IMR-90 (cell line): Measurements from ENCODE around the gene TASP1. TPM values are rescaled to one million over a fixed set of nuclear protein-coding genes. Genes with fewer than 3 reads are reported as not detected.

Source experiments
- ATAC-seq: fragments of 200-7000 bp; cut with Tn5 transposase; 2 replicates; pipeline ENCODE4 v1.9.1; 2020; ENCODE audit warnings: low read depth, mild to moderate bottlenecking, moderate library complexity
- BruUV-seq: library from RNA; stranded (reverse); fragments of 400-500 nt; replicated peaks from 2 replicates; lab custom pipeline; 2021; lab: Mats Ljungman, UMichigan
- CTCF ChIA-PET: fragments of 300-600 bp; formaldehyde crosslinking; extraction: SDS; loops from one replicate; lab custom pipeline; 2021; ENCODE audit warnings: antibody characterized with exemption; lab: Yijun Ruan, JAX
- POLR2A ChIA-PET: fragments of 300-600 bp; sonication (Branson Sonifier 250); formaldehyde crosslinking; loops from one replicate; lab custom pipeline; 2022; ENCODE audit warnings: antibody characterized with exemption; ENCODE audit not compliant: unreplicated experiment; lab: Charles Lee
- DNase-seq: peaks from one replicate; pipeline ENCODE4 v3.0.0; 2013
- H2AFZ ChIP-seq: replicated peaks from 2 replicates; pipeline ENCODE3; 2013; ENCODE audit warnings: low read length, mild to moderate bottlenecking; ENCODE audit not compliant: poor library complexity
- H2AK5ac ChIP-seq: 2 replicates; pipeline ENCODE4 v1.6.1; 2013; ENCODE audit warnings: low read depth, low read length, inconsistent platforms
- H2AK9ac ChIP-seq: replicated peaks from 2 replicates; pipeline ENCODE3; 2013; ENCODE audit warnings: mild to moderate bottlenecking, low read depth, low read length, moderate library complexity; ENCODE audit not compliant: poor library complexity
- H2BK120ac ChIP-seq: 2 replicates; pipeline ENCODE4 v1.6.1; 2013; ENCODE audit warnings: low read depth, low read length, inconsistent platforms
- H2BK15ac ChIP-seq: 3 replicates; pipeline ENCODE4 v1.6.1; 2013; ENCODE audit warnings: low read depth, low read length, inconsistent platforms
- H2BK20ac ChIP-seq: 2 replicates; pipeline ENCODE4 v1.6.1; 2013; ENCODE audit warnings: low read depth, mild to moderate bottlenecking, inconsistent platforms, low read length, moderate library complexity
- H2BK5ac ChIP-seq: 2 replicates; pipeline ENCODE4 v1.6.1; 2013; ENCODE audit warnings: mild to moderate bottlenecking, low read depth, low read length, inconsistent platforms; ENCODE audit not compliant: poor library complexity, severe bottlenecking
- H3K14ac ChIP-seq: replicated peaks from 2 replicates; pipeline ENCODE4 v1.6.1; 2013; ENCODE audit warnings: low read depth, low read length, inconsistent platforms
- H3K18ac ChIP-seq: 2 replicates; pipeline ENCODE4 v1.6.1; 2013; ENCODE audit warnings: low read depth, low read length, control low read depth
- H3K23ac ChIP-seq: 2 replicates; pipeline ENCODE4 v1.6.1; 2013; ENCODE audit warnings: low read depth, low read length, inconsistent platforms
- H3K27ac ChIP-seq: 2 replicates; pipeline ENCODE4 v1.5.1; 2013; ENCODE audit warnings: mild to moderate bottlenecking, control low read depth, low read length; ENCODE audit not compliant: insufficient read depth
- H3K27me3 ChIP-seq: 2 replicates; pipeline ENCODE4 v1.6.1; 2013; ENCODE audit warnings: low read length; ENCODE audit not compliant: control insufficient read depth, insufficient read depth
- H3K36me3 ChIP-seq: 2 replicates; pipeline ENCODE4 v1.6.1; 2013; ENCODE audit warnings: low read length, mixed read lengths; ENCODE audit not compliant: control insufficient read depth, insufficient read depth
- H3K4ac ChIP-seq: 2 replicates; pipeline ENCODE4 v1.6.1; 2013; ENCODE audit warnings: low read depth, low read length, inconsistent platforms
- H3K4me1 ChIP-seq: 2 replicates; pipeline ENCODE4 v1.6.1; 2013; ENCODE audit warnings: low read length, mixed read lengths; ENCODE audit not compliant: control insufficient read depth, insufficient read depth
- H3K4me2 ChIP-seq: 2 replicates; pipeline ENCODE4 v1.6.1; 2013; ENCODE audit warnings: low read depth, mild to moderate bottlenecking, control low read depth, low read length, moderate library complexity
- H3K4me3 ChIP-seq: 2 replicates; pipeline ENCODE4 v1.5.1; 2013; ENCODE audit warnings: low read depth, mild to moderate bottlenecking, control low read depth, low read length, moderate library complexity; ENCODE audit not compliant: insufficient read depth
- H3K56ac ChIP-seq: 2 replicates; pipeline ENCODE4 v1.6.1; 2013; ENCODE audit warnings: low read length, inconsistent platforms; ENCODE audit not compliant: insufficient read depth; ENCODE audit errors: extremely low read depth
- H3K79me1 ChIP-seq, 2 experiments: 2 replicates each; pipeline ENCODE4 v1.6.1; 2013; ENCODE audit warnings: low read length in 2 of 2, inconsistent platforms in 1 of 2, low read depth in 1 of 2
- H3K9ac ChIP-seq: 2 replicates; pipeline ENCODE4 v1.6.1; 2013; ENCODE audit warnings: low read depth, low read length, control low read depth
- H3K9me1 ChIP-seq: 2 replicates; pipeline ENCODE4 v1.6.1; 2013; ENCODE audit warnings: low read length, inconsistent platforms; ENCODE audit not compliant: insufficient read depth
- H3K9me3 ChIP-seq: 2 replicates; pipeline ENCODE4 v1.6.1; 2013; ENCODE audit warnings: low read length; ENCODE audit not compliant: control insufficient read depth, insufficient read depth
- H4K20me1 ChIP-seq: 2 replicates; pipeline ENCODE4 v1.6.1; 2013; ENCODE audit warnings: low read length, inconsistent platforms; ENCODE audit not compliant: insufficient read depth
- H4K5ac ChIP-seq: 2 replicates; pipeline ENCODE4 v1.6.1; 2013; ENCODE audit warnings: mild to moderate bottlenecking, low read depth, low read length, control low read depth
- H4K8ac ChIP-seq, 2 experiments: 2 replicates each; pipeline ENCODE4 v1.6.1; 2013; ENCODE audit warnings: low read depth in 2 of 2, low read length in 2 of 2, control low read depth in 1 of 2, inconsistent platforms in 1 of 2
- H4K91ac ChIP-seq: 2 replicates; pipeline ENCODE4 v1.6.1; 2013; ENCODE audit warnings: low read depth, low read length, inconsistent platforms; ENCODE audit not compliant: insufficient read depth
- BHLHE40 ChIP-seq: fragments of 150-350 bp; IDR thresholded peaks from 2 replicates; pipeline ENCODE4 v1.6.1; 2016; ENCODE audit warnings: mild to moderate bottlenecking, low read depth, low read length
- CEBPB ChIP-seq: IDR thresholded peaks from 2 replicates; pipeline ENCODE4 v1.6.1; 2012; ENCODE audit warnings: low read depth, low read length, improper control_type of control experiment
- CHD1 ChIP-seq: IDR thresholded peaks from 2 replicates; pipeline ENCODE4 v1.6.1; 2012; ENCODE audit warnings: low read depth, low read length, improper control_type of control experiment
- FOS ChIP-seq: fragments of 150-350 bp; IDR thresholded peaks from 2 replicates; pipeline ENCODE4 v1.6.1; 2016; ENCODE audit warnings: low read depth, low read length
- MAFK ChIP-seq: IDR thresholded peaks from 2 replicates; pipeline ENCODE4 v1.6.1; 2012; ENCODE audit warnings: low read depth, low read length, improper control_type of control experiment
- MAZ ChIP-seq: IDR thresholded peaks from 2 replicates; pipeline ENCODE4 v1.6.1; 2012; ENCODE audit warnings: low read depth, mild to moderate bottlenecking, low read length, improper control_type of control experiment, moderate library complexity, borderline replicate concordance
- MXI1 ChIP-seq: IDR thresholded peaks from 2 replicates; pipeline ENCODE4 v1.6.1; 2012; ENCODE audit warnings: low read depth, mild to moderate bottlenecking, low read length, moderate library complexity, borderline replicate concordance
- NFE2L2 ChIP-seq: fragments of 150-350 bp; IDR thresholded peaks from 2 replicates; pipeline ENCODE4 v1.6.1; 2016; ENCODE audit warnings: low read depth, mild to moderate bottlenecking, low read length
- POLR2A ChIP-seq: IDR thresholded peaks from 2 replicates; pipeline ENCODE4 v1.6.1; 2012; ENCODE audit warnings: mild to moderate bottlenecking, low read depth, low read length
- RAD21 ChIP-seq: IDR thresholded peaks from 2 replicates; pipeline ENCODE4 v1.6.1; 2012; ENCODE audit warnings: low read length, improper control_type of control experiment
- RCOR1 ChIP-seq: IDR thresholded peaks from 2 replicates; pipeline ENCODE4 v1.6.1; 2012; ENCODE audit warnings: mild to moderate bottlenecking, low read length, improper control_type of control experiment; ENCODE audit not compliant: insufficient replicate concordance
- RFX5 ChIP-seq: IDR thresholded peaks from 2 replicates; pipeline ENCODE4 v1.8.0; 2012; ENCODE audit warnings: low read depth, mild to moderate bottlenecking, low read length, moderate library complexity
- SMC3 ChIP-seq: fragments of 150-350 bp; IDR thresholded peaks from 2 replicates; pipeline ENCODE4 v1.6.1; 2016; ENCODE audit warnings: low read depth, mild to moderate bottlenecking, antibody characterized with exemption, low read length, moderate library complexity
- WGBS, 2 experiments: methylation state at CpG; one replicate each; pipeline versions ENCODE4 v1.1.5 to v1.1.7; 2013; ENCODE audit warnings: missing lambda C conversion rate in 2 of 2; ENCODE audit not compliant: insufficient read length in 1 of 2; ENCODE audit errors: extremely low coverage in 2 of 2; 5-methylcytosine and 5-hydroxymethylcytosine counted together
- dilution Hi-C: fragments of 300-500 bp; cut with HindIII; formaldehyde crosslinking; loops from one replicate; pipeline ENCODE4 v1.14.3; 2018; ENCODE audit warnings: low sequenced_read_pairs; ENCODE audit not compliant: unreplicated experiment
- in situ Hi-C: fragments of 300-500 bp; cut with MboI; formaldehyde crosslinking; loops from 3 replicates; pipeline ENCODE4 v1.14.3; 2019; ENCODE audit warnings: low sequenced_read_pairs, inconsistent platforms, mixed read lengths
- intact Hi-C: fragments of 100-400 bp; cut with micrococcal nuclease; formaldehyde crosslinking; loops from 2 replicates; pipeline ENCODE4 v1.10.0; 2022
- polyA plus RNA-seq, 3 experiments: library from polyadenylated mRNA; depleted of rRNA; stranded (reverse); fragments of >200 nt; gene quantifications; 2 replicates each; pipeline ENCODE4 v1.2.3, GENCODE V29; 2012; ENCODE audit warnings: low replicate concordance in 1 of 3
- total RNA-seq: library from RNA; depleted of rRNA; stranded (reverse); fragments of >200 nt; gene quantifications from 2 replicates; pipeline ENCODE4 v1.2.3, GENCODE V29; 2012
- TF ChIP-seq, protein P1 (sequence below): fragments of 150-350 bp; IDR thresholded peaks from 2 replicates; pipeline ENCODE4 v1.6.1; 2016; ENCODE audit warnings: low read depth, mild to moderate bottlenecking, low read length, moderate library complexity, borderline replicate concordance
- TF ChIP-seq, protein P2 (sequence below): conservative IDR thresholded peaks from 2 replicates; pipeline ENCODE4 v1.5.1; 2012; ENCODE audit warnings: mild to moderate bottlenecking, low read depth, low read length, improper control_type of control experiment
- TF ChIP-seq, protein P3 (sequence below): fragments of 150-350 bp; IDR thresholded peaks from 2 replicates; pipeline ENCODE4 v1.6.1; 2017; ENCODE audit warnings: mild to moderate bottlenecking, antibody characterized with exemption, low read length, low read depth

The TASP1 gene
- total and polyA plus RNA-seq, 2 of the 4 experiments (the other 2 are of a cell fraction) = 3.9 to 7.9 TPM

DNA sequence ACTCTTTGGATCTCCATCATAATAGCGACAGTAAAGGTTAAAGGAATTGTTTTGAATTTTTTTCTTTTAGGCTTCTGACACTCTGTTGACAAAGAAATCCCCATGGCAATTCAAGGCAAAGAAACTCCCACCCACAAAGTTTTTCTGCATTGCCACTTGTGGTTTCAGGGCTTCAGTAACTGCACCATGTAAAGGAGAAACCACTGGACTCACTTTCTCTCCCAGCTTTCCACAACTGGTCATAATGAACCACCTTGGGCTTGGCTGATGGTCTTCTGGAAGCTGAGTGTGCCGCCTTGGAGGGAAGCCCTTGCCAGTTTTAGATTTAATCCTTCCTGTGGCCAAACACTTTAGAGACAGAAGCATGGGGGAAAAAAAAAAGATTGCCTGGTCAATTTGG lies 254.6 kb downstream of the TASP1 start:
- Histone ChIP-seq H2BK15ac (no peak overlapping the region), H3K9me1 (no peaks in the 10 kb centered on the region), H3K79me1 (no peaks in the 10 kb centered on the region), H3K14ac (no peak overlapping the region), H2AK5ac (no peak overlapping the region), H2AK9ac (no peak overlapping the region), H3K4me3 (no peak overlapping the region), H3K56ac (no peak overlapping the region), H3K4me1 (no peaks in the 10 kb centered on the region), H2BK5ac (no peak overlapping the region), H4K91ac (no peak overlapping the region), H4K8ac (no peak overlapping the region), H4K5ac (no peak overlapping the region), H3K36me3 (no peaks in the 10 kb centered on the region), H3K27ac (no peak overlapping the region), H3K9ac (no peak overlapping the region), H3K27me3 (no peaks in the 10 kb centered on the region), H3K18ac (no peak overlapping the region), H3K4me2 (no peak overlapping the region), H4K20me1 (no peaks in the 10 kb centered on the region), H3K23ac (no peak overlapping the region), H3K4ac (no peak overlapping the region), H2BK20ac (no peak overlapping the region), H2AFZ (no peak overlapping the region), H2BK120ac (no peak overlapping the region), H3K9me3 (peaks cover 3% of the 10 kb centered on the region; the same call in 1 of the 2 replicates)
- ChIA-PET POLR2A (no interaction called here), CTCF (no interaction called here)
- dilution Hi-C loops (no loop called here), in situ Hi-C loops (no loop called here), intact Hi-C loops (no loop called here)
- no CpG with 5 or more reads among the region's 2 CpGs for WGBS, 2 experiments
- no TSS peak for BruUV-seq
- DNase-seq (no peak), ATAC-seq (no peak)
- TF ChIP-seq MXI1 (no peak), FOS (no peak), RFX5 (no peak), MAFK (no peak), RAD21 (no peak), CHD1 (no peak), SMC3 (no peak), POLR2A (no peak), NFE2L2 (no peak), CEBPB (no peak), RCOR1 (no peak), MAZ (no peak), BHLHE40 (no peak)
- TF ChIP-seq, protein P1, sequence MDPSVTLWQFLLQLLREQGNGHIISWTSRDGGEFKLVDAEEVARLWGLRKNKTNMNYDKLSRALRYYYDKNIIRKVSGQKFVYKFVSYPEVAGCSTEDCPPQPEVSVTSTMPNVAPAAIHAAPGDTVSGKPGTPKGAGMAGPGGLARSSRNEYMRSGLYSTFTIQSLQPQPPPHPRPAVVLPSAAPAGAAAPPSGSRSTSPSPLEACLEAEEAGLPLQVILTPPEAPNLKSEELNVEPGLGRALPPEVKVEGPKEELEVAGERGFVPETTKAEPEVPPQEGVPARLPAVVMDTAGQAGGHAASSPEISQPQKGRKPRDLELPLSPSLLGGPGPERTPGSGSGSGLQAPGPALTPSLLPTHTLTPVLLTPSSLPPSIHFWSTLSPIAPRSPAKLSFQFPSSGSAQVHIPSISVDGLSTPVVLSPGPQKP = no peak
- TF ChIP-seq, protein P2, sequence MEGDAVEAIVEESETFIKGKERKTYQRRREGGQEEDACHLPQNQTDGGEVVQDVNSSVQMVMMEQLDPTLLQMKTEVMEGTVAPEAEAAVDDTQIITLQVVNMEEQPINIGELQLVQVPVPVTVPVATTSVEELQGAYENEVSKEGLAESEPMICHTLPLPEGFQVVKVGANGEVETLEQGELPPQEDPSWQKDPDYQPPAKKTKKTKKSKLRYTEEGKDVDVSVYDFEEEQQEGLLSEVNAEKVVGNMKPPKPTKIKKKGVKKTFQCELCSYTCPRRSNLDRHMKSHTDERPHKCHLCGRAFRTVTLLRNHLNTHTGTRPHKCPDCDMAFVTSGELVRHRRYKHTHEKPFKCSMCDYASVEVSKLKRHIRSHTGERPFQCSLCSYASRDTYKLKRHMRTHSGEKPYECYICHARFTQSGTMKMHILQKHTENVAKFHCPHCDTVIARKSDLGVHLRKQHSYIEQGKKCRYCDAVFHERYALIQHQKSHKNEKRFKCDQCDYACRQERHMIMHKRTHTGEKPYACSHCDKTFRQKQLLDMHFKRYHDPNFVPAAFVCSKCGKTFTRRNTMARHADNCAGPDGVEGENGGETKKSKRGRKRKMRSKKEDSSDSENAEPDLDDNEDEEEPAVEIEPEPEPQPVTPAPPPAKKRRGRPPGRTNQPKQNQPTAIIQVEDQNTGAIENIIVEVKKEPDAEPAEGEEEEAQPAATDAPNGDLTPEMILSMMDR = no peak
- TF ChIP-seq, protein P3, sequence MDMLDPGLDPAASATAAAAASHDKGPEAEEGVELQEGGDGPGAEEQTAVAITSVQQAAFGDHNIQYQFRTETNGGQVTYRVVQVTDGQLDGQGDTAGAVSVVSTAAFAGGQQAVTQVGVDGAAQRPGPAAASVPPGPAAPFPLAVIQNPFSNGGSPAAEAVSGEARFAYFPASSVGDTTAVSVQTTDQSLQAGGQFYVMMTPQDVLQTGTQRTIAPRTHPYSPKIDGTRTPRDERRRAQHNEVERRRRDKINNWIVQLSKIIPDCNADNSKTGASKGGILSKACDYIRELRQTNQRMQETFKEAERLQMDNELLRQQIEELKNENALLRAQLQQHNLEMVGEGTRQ = no peak
